Upper lobe of left lung (tissue), 6 donors: ENCODE data around the gene TSPYL4. TPM values are rescaled to one million over a fixed set of nuclear protein-coding genes. Genes with fewer than 3 reads are reported as not detected.

Experiments used
- ATAC-seq, 2 donors: fragments of 200-7000 bp; cut with Tn5 transposase; one replicate each; pipeline ENCODE4 v1.9.1; 2022; ENCODE audit warnings: mild to moderate bottlenecking in 2 of 2, moderate library complexity in 2 of 2; ENCODE audit not compliant: low FRiP score in 2 of 2
- DNase-seq, 2 donors: peaks; one replicate each; pipeline ENCODE4 v3.0.0-alpha.2; 2019 to 2020
- H3K27ac ChIP-seq, 4 donors: fragments of 200-600 bp; sonication (generic); one replicate each; pipeline ENCODE4 v1.5.1; 2016 to 2019
- H3K27me3 ChIP-seq, 4 donors: fragments of 200-600 bp; sonication (generic); one replicate each; pipeline ENCODE4 v1.5.1; 2017 to 2019
- H3K36me3 ChIP-seq, 4 donors: fragments of 200-600 bp; sonication (generic); one replicate each; pipeline ENCODE4 v1.5.1; 2016 to 2019
- H3K4me1 ChIP-seq, 4 donors: fragments of 200-600 bp; sonication (generic); one replicate each; pipeline ENCODE4 v1.5.1; 2018 to 2019
- H3K4me3 ChIP-seq, 4 donors: fragments of 200-600 bp; sonication (generic); one replicate each; pipeline ENCODE4 v1.5.1; 2017 to 2019; ENCODE audit warnings: mild to moderate bottlenecking in 2 of 4, moderate library complexity in 1 of 4
- H3K9me3 ChIP-seq, 4 donors: fragments of 200-600 bp; sonication (generic); one replicate each; pipeline ENCODE4 v1.5.1; 2018 to 2019
- EP300 ChIP-seq, 4 donors: sonication (generic); formaldehyde crosslinking; IDR thresholded peaks; one replicate each; pipeline ENCODE4 v1.5.1; 2017; ENCODE audit warnings: antibody characterized with exemption in 4 of 4, control low read depth in 2 of 4
- POLR2A ChIP-seq, 4 donors: fragments of 450-650 bp; IDR thresholded peaks; one replicate each; pipeline ENCODE4 v1.5.1; 2016 to 2017; ENCODE audit warnings: antibody characterized with exemption in 4 of 4, mild to moderate bottlenecking in 2 of 4
- POLR2AphosphoS5 ChIP-seq, 2 donors: sonication (generic); formaldehyde crosslinking; IDR thresholded peaks; one replicate each; pipeline ENCODE4 v1.5.1; 2017; ENCODE audit warnings: antibody characterized with exemption in 2 of 2
- WGBS, 2 donors: methylation state at CpG; one replicate each; pipeline ENCODE4 v1.1.5; 2017 to 2018; 5-methylcytosine and 5-hydroxymethylcytosine counted together
- total RNA-seq, 6 donors: library from RNA; depleted of rRNA in 4 of 6; stranded (reverse); fragments of >200 nt in 4 of 6; gene quantifications; one replicate each; pipeline versions ENCODE4 v1.1.0 to v1.2.1, GENCODE V29; 2016 to 2021
- TF ChIP-seq, protein P1 (sequence below), 6 experiments: fragments of 450-650 bp in 4 of 6; fragments of 200-600 bp in 2 of 6; sonication (generic) in 2 of 6; IDR thresholded peaks; one replicate each; pipeline ENCODE4 v1.5.1; 2016 to 2019; ENCODE audit warnings: antibody characterized with exemption in 6 of 6
- donor health status: DM: no; HTN: no; CAD: no; lungs with moderate emphysema.
- donor health status: DM: no; HTN: yes; CAD: no; lungs with severe emphysema.

The TSPYL4 gene
- 10 to 100 TPM in 2 of 6 donors, 1 to 10 TPM in 4; 4.4 to 13.0 (median 9.4) TPM for total RNA-seq

DNA sequence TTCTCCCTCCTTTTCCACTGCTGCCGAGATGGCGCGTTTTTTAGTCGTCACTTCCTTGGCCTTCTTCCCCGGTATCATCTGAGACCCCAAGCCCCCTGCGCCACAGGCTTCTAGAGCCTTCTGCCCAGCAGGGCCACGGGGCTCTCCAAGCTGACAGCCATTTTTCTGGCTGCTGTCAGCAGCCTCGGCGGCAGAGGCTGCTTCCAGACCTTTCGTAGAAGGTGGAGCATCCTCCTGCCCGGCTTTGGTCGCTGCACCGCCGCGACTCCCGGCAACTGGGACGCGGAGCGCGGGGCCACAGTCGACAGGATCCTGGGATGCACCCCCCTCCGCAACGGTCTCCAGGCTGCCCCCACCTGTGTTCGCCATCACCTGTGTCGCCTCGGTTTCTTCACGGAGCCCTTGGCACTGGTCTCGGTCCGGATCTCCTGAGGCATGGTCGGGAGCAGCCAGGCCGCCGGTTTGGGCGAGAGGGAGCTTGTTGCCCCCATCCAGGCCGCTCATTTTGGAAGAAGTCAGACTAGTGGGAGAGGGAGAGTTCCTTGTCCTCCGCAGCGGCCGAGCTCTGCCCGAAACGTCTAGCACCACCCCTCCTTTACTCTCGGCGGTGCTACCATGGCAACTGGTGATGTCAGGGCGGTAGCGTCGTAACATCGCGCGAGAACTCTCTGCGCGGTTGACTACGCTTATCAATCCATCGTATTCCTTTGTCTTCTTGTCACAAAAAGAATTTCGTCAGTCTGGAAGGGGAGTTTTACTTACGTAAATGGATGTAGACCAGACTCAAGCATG, at the start of gene TSPYL4:
Gene TSPYL4, minus strand, starts transcription at position 571 of the 792 bp plus-strand sequence. Its CDS starts 67 bp downstream, at position 504.
- TF ChIP-seq, protein P1, sequence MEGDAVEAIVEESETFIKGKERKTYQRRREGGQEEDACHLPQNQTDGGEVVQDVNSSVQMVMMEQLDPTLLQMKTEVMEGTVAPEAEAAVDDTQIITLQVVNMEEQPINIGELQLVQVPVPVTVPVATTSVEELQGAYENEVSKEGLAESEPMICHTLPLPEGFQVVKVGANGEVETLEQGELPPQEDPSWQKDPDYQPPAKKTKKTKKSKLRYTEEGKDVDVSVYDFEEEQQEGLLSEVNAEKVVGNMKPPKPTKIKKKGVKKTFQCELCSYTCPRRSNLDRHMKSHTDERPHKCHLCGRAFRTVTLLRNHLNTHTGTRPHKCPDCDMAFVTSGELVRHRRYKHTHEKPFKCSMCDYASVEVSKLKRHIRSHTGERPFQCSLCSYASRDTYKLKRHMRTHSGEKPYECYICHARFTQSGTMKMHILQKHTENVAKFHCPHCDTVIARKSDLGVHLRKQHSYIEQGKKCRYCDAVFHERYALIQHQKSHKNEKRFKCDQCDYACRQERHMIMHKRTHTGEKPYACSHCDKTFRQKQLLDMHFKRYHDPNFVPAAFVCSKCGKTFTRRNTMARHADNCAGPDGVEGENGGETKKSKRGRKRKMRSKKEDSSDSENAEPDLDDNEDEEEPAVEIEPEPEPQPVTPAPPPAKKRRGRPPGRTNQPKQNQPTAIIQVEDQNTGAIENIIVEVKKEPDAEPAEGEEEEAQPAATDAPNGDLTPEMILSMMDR (IDR thresholded peaks at IDR 0.05): peak in 1 of 6 experiments; percentile 7
- peak in 2 of 4 donors; percentile 77 to 87 for TF ChIP-seq POLR2A (IDR thresholded peaks at IDR 0.05)
- no peak for TF ChIP-seq EP300 (IDR thresholded peaks at IDR 0.05)
- TF ChIP-seq POLR2AphosphoS5 (IDR thresholded peaks at IDR 0.05): peak; percentile 86 to 91
- Histone ChIP-seq H3K4me1 (peaks cover 43 to 54% (median 45%) of the 10 kb centered on the region in 4 donors), H3K36me3 (no peaks in the 10 kb centered on the region), H3K27ac (peak within 1 kb of the TSS; percentile 87 to 93 (median 92)), H3K9me3 (no peaks in the 10 kb centered on the region), H3K27me3 (no peaks in the 10 kb centered on the region), H3K4me3 (peak within 1 kb of the TSS; percentile 84 to 98 (median 92))
- peak; percentile 89 to 95 for DNase-seq
- peak; percentile 98 to 99 for ATAC-seq
- WGBS, 2 donors: 0 to 1% methylated on average over 10 to 49 of the region's 53 CpGs

DNA sequence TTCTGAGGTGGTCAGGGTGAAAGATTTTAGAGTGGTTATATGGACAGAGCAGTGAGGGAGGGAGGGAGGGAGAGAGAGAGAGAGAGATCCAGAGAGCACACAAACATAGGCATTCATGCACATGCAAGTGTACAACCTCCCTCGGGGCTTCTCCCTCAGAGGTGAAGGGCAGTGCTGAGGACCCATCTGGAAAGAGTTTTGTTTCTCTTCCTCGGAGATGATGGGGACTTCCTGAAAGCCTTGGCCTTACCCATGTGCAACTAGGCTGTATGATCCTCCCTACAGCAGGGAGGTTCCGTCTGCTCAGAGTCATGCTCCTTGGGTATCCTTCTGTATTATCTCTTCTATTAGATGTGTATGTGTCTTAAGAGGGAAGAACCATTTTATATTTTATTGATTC, 47.2 kb upstream of the TSPYL4 start:
- TF ChIP-seq, protein P1 (IDR thresholded peaks at IDR 0.05): no peak
- TF ChIP-seq EP300 (IDR thresholded peaks at IDR 0.05): no peak
- TF ChIP-seq POLR2AphosphoS5 (IDR thresholded peaks at IDR 0.05): no peak
- TF ChIP-seq POLR2A (IDR thresholded peaks at IDR 0.05): no peak
- ATAC-seq (peak in 1 of 2 donors; percentile 22), DNase-seq (no peak)
- no peaks in the 10 kb centered on the region for H3K4me1 ChIP-seq
- no peaks in the 10 kb centered on the region for H3K27me3 ChIP-seq
- 84 to 93% methylated on average over 3 of the region's 3 CpGs for WGBS, 2 donors
- no peaks in the 10 kb centered on the region for H3K36me3 ChIP-seq
- no peak overlapping the region for H3K27ac ChIP-seq
- no peak overlapping the region for H3K4me3 ChIP-seq
- H3K9me3 ChIP-seq: no peaks in the 10 kb centered on the region

DNA sequence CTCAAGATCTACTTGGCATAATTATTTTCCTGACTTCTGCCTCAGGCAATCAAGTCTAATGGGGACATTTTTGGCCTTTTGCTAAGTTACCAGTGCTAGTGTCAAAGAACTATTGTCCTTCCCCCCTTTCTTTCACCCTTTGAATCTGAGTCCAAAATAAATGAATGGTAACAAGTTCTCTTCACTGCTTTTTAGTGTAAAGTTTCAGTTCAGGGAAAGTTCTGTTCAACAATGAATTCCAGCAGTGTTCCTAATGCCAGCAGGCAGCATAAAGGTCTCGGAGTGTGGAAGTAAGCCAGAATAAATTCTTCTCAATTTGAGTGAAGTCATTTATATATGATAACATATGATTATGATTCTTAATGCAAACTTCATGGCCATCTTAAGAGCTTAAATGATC, 46.7 kb upstream of the TSPYL4 start:
- Histone ChIP-seq H3K9me3 (no peaks in the 10 kb centered on the region), H3K27me3 (no peaks in the 10 kb centered on the region), H3K36me3 (no peaks in the 10 kb centered on the region), H3K27ac (no peak overlapping the region), H3K4me1 (no peaks in the 10 kb centered on the region), H3K4me3 (no peak overlapping the region)
- DNase-seq (no peak), ATAC-seq (no peak)
- WGBS, 2 donors: 73 to 79% methylated on average over 1 of the region's 1 CpG
- no peak for TF ChIP-seq POLR2A (IDR thresholded peaks at IDR 0.05)
- TF ChIP-seq EP300 (IDR thresholded peaks at IDR 0.05): no peak

DNA sequence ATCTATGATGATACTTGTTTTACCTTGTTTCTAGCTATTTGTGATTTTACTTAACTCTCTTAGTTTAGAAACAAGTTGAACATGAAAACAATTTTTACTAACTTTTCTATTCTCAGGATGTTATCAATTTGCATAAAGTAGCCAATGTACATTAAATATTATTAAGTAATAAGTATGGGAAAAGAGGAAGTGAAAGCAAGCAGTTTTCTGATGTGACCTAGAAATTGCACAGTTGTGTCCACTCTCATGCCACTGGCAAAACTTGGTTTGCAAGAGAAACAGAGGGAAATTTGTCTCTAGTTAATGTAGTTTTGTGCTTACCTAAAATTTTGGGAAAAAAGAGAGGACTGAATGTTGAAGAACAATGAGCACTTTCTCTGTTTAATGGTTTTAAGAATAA, 45.1 kb upstream of the TSPYL4 start:
- no peak overlapping the region for H3K27ac ChIP-seq
- no peaks in the 10 kb centered on the region for H3K9me3 ChIP-seq
- H3K4me1 ChIP-seq: no peaks in the 10 kb centered on the region
- DNase-seq (no peak), ATAC-seq (no peak)
- H3K4me3 ChIP-seq: no peak overlapping the region
- TF ChIP-seq, protein P1 (IDR thresholded peaks at IDR 0.05): no peak
- TF ChIP-seq POLR2A (IDR thresholded peaks at IDR 0.05) (no peak), EP300 (IDR thresholded peaks at IDR 0.05) (no peak), POLR2AphosphoS5 (IDR thresholded peaks at IDR 0.05) (no peak)
- H3K27me3 ChIP-seq: no peaks in the 10 kb centered on the region
- no peaks in the 10 kb centered on the region for H3K36me3 ChIP-seq

DNA sequence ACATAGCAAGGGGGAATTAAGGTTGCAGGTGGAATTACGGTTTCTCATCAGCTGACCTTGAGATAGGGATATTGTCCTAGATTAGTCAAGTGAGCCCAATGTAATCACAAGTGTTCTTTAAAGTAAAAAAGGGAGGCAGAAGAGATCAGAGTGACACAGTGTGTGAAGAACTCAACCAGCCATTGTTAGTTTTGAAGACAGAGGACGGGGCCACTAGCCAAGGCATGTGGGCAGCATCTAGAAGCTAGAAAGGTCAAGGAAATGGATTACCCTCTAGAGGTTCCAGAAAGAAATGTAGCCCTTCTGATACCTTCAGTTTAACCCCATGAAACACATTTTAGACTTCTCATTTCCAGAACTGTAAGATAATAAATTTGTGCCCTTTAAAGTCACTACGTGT, 44.4 kb upstream of the TSPYL4 start:
- ATAC-seq (no peak), DNase-seq (no peak)
- no peak overlapping the region for H3K4me3 ChIP-seq
- no peaks in the 10 kb centered on the region for H3K36me3 ChIP-seq
- no peaks in the 10 kb centered on the region for H3K27me3 ChIP-seq
- 95 to 97% methylated on average over 3 of the region's 3 CpGs for WGBS, 2 donors
- H3K27ac ChIP-seq: no peak overlapping the region
- H3K9me3 ChIP-seq: no peaks in the 10 kb centered on the region
- TF ChIP-seq EP300 (IDR thresholded peaks at IDR 0.05) (no peak), POLR2A (IDR thresholded peaks at IDR 0.05) (no peak), POLR2AphosphoS5 (IDR thresholded peaks at IDR 0.05) (no peak)
- TF ChIP-seq, protein P1 (IDR thresholded peaks at IDR 0.05): no peak
- H3K4me1 ChIP-seq: no peaks in the 10 kb centered on the region
